Endothelial cell of umbilical vein (primary cell): ENCODE data around the gene FCER2. TPM values are rescaled to one million over a fixed set of nuclear protein-coding genes. Genes with fewer than 3 reads are reported as not detected.

Source experiments
- BruUV-seq: library from RNA; stranded (reverse); fragments of 400-500 nt; replicated peaks from 2 replicates; lab custom pipeline; 2021; lab: Mats Ljungman, UMichigan
- CTCF ChIA-PET: fragments of 300-600, 350-600 bp; sonication (Branson Sonifier 250); formaldehyde crosslinking; loops from one replicate; lab custom pipeline; 2021; ENCODE audit warnings: antibody characterized with exemption, inconsistent platforms; lab: Charles Lee
- POLR2A ChIA-PET: fragments of 300-600, 350-600 bp; sonication (Branson Sonifier 250); formaldehyde crosslinking; loops from one replicate; lab custom pipeline; 2021; ENCODE audit warnings: antibody characterized with exemption, inconsistent platforms; lab: Charles Lee
- DNase-seq: peaks from one replicate; pipeline ENCODE4 v3.0.0-alpha.2; 2011; ENCODE audit warnings: low read depth, low spot score
- FAIRE-seq: peaks from 2 replicates; lab custom pipeline; 2011; peaks lifted over from hg19 to GRCh38; lab: Jason Lieb, UNC
- H2AFZ ChIP-seq: 2 replicates; pipeline ENCODE4 v1.6.0; 2012; ENCODE audit warnings: low read depth, low read length, control low read depth, inconsistent platforms
- H3K27ac ChIP-seq: 2 replicates; pipeline ENCODE4 v1.5.1; 2011; ENCODE audit warnings: low read depth, mild to moderate bottlenecking, control low read depth, low read length, moderate library complexity; ENCODE audit not compliant: insufficient read depth
- H3K27me3 ChIP-seq, 2 experiments: 2 replicates each; pipeline versions ENCODE4 v1.6.0 to v1.6.1; 2011; ENCODE audit warnings: low read length in 2 of 2, mixed read lengths in 1 of 2; ENCODE audit not compliant: control insufficient read depth in 2 of 2, insufficient read depth in 2 of 2
- H3K36me3 ChIP-seq, 2 experiments: 2 replicates in 1 of 2; 3 replicates in 1 of 2; pipeline ENCODE4 v1.5.1; 2011; ENCODE audit warnings: low read length in 2 of 2, mild to moderate bottlenecking in 1 of 2, moderate library complexity in 1 of 2; ENCODE audit not compliant: control insufficient read depth in 2 of 2, insufficient read depth in 2 of 2; ENCODE audit errors: extremely low read depth in 1 of 2
- H3K4me1 ChIP-seq: 3 replicates; pipeline ENCODE4 v1.5.1; 2011; ENCODE audit warnings: mild to moderate bottlenecking, low read length; ENCODE audit not compliant: control insufficient read depth, insufficient read depth; ENCODE audit errors: extremely low read depth
- H3K4me2 ChIP-seq: 2 replicates; pipeline ENCODE4 v1.6.1; 2011; ENCODE audit warnings: low read length, control low read depth, mixed read lengths; ENCODE audit not compliant: insufficient read depth
- H3K4me3 ChIP-seq, 3 experiments: fragments of 200-600 bp in 1 of 3; sonication (generic), shearing (Covaris generic) in 1 of 3; replicated peaks in 1 of 3; 2 replicates each; pipeline ENCODE4 v1.5.1; 2011 to 2016; ENCODE audit warnings: control low read depth in 3 of 3, low read length in 3 of 3, mild to moderate bottlenecking in 2 of 3, inconsistent platforms in 1 of 3, low read depth in 1 of 3, moderate library complexity in 1 of 3; ENCODE audit not compliant: insufficient read depth in 1 of 3
- H3K79me2 ChIP-seq: 2 replicates; pipeline ENCODE4 v1.6.0; 2012; ENCODE audit warnings: low read length, inconsistent platforms; ENCODE audit not compliant: control insufficient read depth, insufficient read depth
- H3K9ac ChIP-seq: replicated peaks from 2 replicates; pipeline ENCODE3; 2011; ENCODE audit warnings: low read length, control low read depth; ENCODE audit not compliant: insufficient read depth; ENCODE audit errors: extremely low read depth
- H3K9me1 ChIP-seq: replicated peaks from 3 replicates; pipeline ENCODE4 v1.6.0; 2011; ENCODE audit warnings: mild to moderate bottlenecking, low read length; ENCODE audit not compliant: control insufficient read depth, insufficient read depth; ENCODE audit errors: extremely low read depth
- H3K9me3 ChIP-seq: replicated peaks from 2 replicates; pipeline ENCODE4 v1.5.1; 2012; ENCODE audit warnings: low read length, inconsistent platforms; ENCODE audit not compliant: control insufficient read depth, insufficient read depth
- H4K20me1 ChIP-seq: replicated peaks from 2 replicates; pipeline ENCODE3; 2011; ENCODE audit warnings: mild to moderate bottlenecking, low read length; ENCODE audit not compliant: control insufficient read depth, insufficient read depth; ENCODE audit errors: extremely low read depth
- EZH2 ChIP-seq: IDR thresholded peaks from 2 replicates; pipeline ENCODE4 v1.6.1; 2012; ENCODE audit warnings: borderline replicate concordance, low read depth, mild to moderate bottlenecking, moderate library complexity, low read length, inconsistent platforms; ENCODE audit not compliant: severe bottlenecking
- FOS ChIP-seq: IDR thresholded peaks from 2 replicates; pipeline ENCODE4 v1.6.1; 2011; ENCODE audit warnings: mild to moderate bottlenecking, low read length, moderate library complexity, borderline replicate concordance; ENCODE audit not compliant: insufficient read depth
- GATA2 ChIP-seq: IDR thresholded peaks from 2 replicates; pipeline ENCODE4 v1.7.0; 2011; ENCODE audit warnings: low read depth, mild to moderate bottlenecking, moderate library complexity, mixed read lengths, low read length; ENCODE audit not compliant: insufficient read length, insufficient read depth
- JUN ChIP-seq: IDR thresholded peaks from 2 replicates; pipeline ENCODE4 v1.6.1; 2011; ENCODE audit warnings: borderline replicate concordance, low read depth; ENCODE audit not compliant: insufficient read length, insufficient read depth
- MYC ChIP-seq: IDR thresholded peaks from one replicate; pipeline ENCODE4 v1.6.1; 2011; ENCODE audit warnings: mild to moderate bottlenecking, low read depth, low read length
- POLR2A ChIP-seq: IDR thresholded peaks from 2 replicates; pipeline ENCODE4 v1.6.1; 2012; ENCODE audit warnings: low read depth, mild to moderate bottlenecking, control low read depth, low read length
- POLR2AphosphoS5 ChIP-seq: IDR thresholded peaks from 2 replicates; pipeline ENCODE4 v1.6.1; 2012; ENCODE audit warnings: low read depth, mild to moderate bottlenecking, control low read depth, low read length, moderate library complexity; ENCODE audit not compliant: insufficient read depth
- dilution Hi-C: fragments of 300-500 bp; cut with MboI; formaldehyde crosslinking; loops from one replicate; pipeline ENCODE4 v1.15.0; 2019; ENCODE audit warnings: low sequenced_read_pairs; ENCODE audit not compliant: extremely low pct_ligation_motif_present
- intact Hi-C: fragments of 100-400 bp; cut with micrococcal nuclease; formaldehyde crosslinking; loops from one replicate; pipeline ENCODE4 v1.10.0; 2022
- polyA plus RNA-seq, 4 experiments: library from polyadenylated mRNA; depleted of rRNA in 3 of 4; stranded (reverse) in 3 of 4; unstranded in 1 of 4; fragments of >200 nt; gene quantifications; 2 replicates each; pipeline versions ENCODE4 v1.2.1 to v1.2.3, GENCODE V29; 2011 to 2012; ENCODE audit warnings: missing spikeins in 1 of 4
- total RNA-seq: library from RNA; stranded (reverse); gene quantifications from 2 replicates; pipeline ENCODE4 v1.2.3, GENCODE V29; 2021
- TF ChIP-seq, protein P1 (sequence below), 2 donors: IDR thresholded peaks; 1 replicate in 1 of 2; 2 replicates in 1 of 2; pipeline ENCODE4 v1.5.1; 2011; ENCODE audit warnings: low read length in 2 of 2, mild to moderate bottlenecking in 2 of 2, moderate library complexity in 2 of 2, control low read depth in 1 of 2, inconsistent platforms in 1 of 2, low read depth in 1 of 2; ENCODE audit not compliant: insufficient read depth in 1 of 2; ENCODE audit errors: extremely low read depth in 1 of 2
- TF ChIP-seq, protein P2 (sequence below): IDR thresholded peaks from 2 replicates; pipeline ENCODE4 v1.6.1; 2011; ENCODE audit not compliant: insufficient read depth, insufficient read length

FCER2 gene
- total and polyA plus RNA-seq, 2 donors (not counting 3 experiments of a cell fraction or from before 2014, with no cell fraction given): not detected

DNA sequence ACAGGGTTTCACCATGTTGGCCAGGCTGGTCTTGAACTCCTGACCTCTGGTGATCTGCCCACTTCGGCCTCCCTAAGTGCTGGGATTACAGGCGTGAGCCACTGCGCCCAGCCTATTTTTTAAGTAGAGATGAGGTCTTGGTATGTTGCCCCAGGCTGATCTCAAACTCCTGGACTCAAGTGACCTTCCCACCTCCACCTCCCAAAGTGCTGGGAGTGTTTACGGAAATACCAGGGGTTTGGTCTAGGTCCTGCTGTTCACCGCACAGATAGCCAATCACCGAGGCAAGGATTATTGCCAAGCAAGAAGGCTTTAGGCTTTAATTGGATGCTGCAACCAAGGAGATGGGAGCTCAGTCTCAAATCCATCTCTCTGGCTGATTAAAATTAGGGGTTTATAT is 18.4 kb upstream of the FCER2 start:
- Histone ChIP-seq H3K9me3 (no peaks in the 10 kb centered on the region), H3K27me3 (peaks cover 0 to 2% of the 10 kb centered on the region in 2 experiments), H3K4me2 (no peak overlapping the region), H3K27ac (no peak overlapping the region), H3K79me2 (no peaks in the 10 kb centered on the region), H3K9me1 (no peaks in the 10 kb centered on the region), H3K4me3 (no peak overlapping the region), H3K36me3 (no peaks in the 10 kb centered on the region), H3K9ac (no peak overlapping the region), H2AFZ (no peak overlapping the region), H3K4me1 (no peaks in the 10 kb centered on the region), H4K20me1 (no peaks in the 10 kb centered on the region)
- CTCF ChIA-PET: interaction anchor here (1.9 kb wide), 1 partner anchor 39 kb away, joined by 6 read pairs; the partner anchor contains the start of gene TRAPPC5
- intact Hi-C loops (no loop called here), dilution Hi-C loops (no loop called here)
- no peak for TF ChIP-seq FOS
- TF ChIP-seq EZH2: no peak
- no peak for TF ChIP-seq POLR2A
- TF ChIP-seq, protein P1, sequence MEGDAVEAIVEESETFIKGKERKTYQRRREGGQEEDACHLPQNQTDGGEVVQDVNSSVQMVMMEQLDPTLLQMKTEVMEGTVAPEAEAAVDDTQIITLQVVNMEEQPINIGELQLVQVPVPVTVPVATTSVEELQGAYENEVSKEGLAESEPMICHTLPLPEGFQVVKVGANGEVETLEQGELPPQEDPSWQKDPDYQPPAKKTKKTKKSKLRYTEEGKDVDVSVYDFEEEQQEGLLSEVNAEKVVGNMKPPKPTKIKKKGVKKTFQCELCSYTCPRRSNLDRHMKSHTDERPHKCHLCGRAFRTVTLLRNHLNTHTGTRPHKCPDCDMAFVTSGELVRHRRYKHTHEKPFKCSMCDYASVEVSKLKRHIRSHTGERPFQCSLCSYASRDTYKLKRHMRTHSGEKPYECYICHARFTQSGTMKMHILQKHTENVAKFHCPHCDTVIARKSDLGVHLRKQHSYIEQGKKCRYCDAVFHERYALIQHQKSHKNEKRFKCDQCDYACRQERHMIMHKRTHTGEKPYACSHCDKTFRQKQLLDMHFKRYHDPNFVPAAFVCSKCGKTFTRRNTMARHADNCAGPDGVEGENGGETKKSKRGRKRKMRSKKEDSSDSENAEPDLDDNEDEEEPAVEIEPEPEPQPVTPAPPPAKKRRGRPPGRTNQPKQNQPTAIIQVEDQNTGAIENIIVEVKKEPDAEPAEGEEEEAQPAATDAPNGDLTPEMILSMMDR (IDR thresholded peaks at IDR 0.05; ENCODE audit: extremely low read depth in 1 of 2, insufficient read depth in 1 of 2, low read depth in 1 of 2, low read length in 2 of 2): no peak
- TF ChIP-seq, protein P2, sequence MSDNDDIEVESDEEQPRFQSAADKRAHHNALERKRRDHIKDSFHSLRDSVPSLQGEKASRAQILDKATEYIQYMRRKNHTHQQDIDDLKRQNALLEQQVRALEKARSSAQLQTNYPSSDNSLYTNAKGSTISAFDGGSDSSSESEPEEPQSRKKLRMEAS: no peak
- TF ChIP-seq MYC: no peak
- no peak for TF ChIP-seq GATA2
- TF ChIP-seq POLR2AphosphoS5: no peak
- no peak for TF ChIP-seq JUN
- no TSS peak for BruUV-seq
- DNase-seq (no peak), FAIRE-seq (no peak)
- POLR2A ChIA-PET: no interaction called here
